HG02588 (cell line): ENCODE measurements around the gene IL16.

Source experiments
- ATAC-seq: cut with Tn5 transposase; IDR thresholded peaks from one replicate; pipeline ENCODE4 v1.9.1; 2021; ENCODE audit warnings: mild to moderate bottlenecking, moderate library complexity; ENCODE audit not compliant: unreplicated experiment

The IL16 gene

DNA sequence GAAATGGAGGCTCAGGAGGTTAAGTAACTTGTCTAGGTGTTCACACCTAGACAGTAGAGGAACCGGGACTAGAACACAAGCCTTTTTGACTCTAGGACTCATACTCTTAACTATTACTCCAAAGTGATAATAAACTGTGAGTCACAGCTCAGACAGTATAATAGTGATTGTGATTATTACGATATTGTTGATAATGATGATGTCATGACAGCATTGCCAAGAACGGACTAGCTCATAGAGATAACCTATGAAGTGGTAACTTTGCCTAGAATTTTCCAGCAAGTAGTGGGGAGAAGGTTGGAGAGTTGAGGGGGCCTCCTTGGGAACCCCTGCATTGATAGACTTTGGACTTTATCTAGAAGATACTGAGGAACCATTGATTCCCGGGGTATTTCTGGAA lies 93.2 kb downstream of the IL16 start:
- ATAC-seq = no peak

DNA sequence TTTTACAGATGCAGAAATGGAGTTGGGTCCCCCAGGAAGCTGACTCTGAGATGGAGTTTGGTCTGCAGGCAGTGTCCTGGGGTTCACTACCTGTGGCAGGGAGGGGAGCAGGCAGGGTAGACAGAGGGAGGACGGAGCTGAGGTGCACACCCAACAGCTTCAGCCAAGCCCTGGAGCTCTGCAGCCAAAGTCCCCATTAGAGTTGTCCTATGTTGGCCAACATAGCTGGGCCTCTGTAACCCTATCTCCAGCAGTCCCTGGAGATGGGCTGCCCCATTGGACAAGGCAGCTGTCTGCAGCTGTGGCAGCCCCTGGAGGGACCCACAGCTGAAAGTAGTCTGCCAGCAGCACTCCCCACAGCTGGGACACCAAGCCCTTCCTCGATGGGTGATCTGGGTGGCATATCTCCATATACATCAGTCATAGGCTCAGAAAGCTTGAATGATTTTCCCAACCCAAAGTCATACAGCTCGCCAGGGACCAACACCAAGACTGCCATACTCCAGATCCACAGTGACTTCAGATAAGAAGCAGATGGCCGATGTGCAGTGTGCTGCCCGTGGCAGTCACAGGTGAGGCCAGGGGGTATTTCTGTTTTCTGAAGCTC lies 95.3 kb downstream of the IL16 start:
- ATAC-seq = no peak

DNA sequence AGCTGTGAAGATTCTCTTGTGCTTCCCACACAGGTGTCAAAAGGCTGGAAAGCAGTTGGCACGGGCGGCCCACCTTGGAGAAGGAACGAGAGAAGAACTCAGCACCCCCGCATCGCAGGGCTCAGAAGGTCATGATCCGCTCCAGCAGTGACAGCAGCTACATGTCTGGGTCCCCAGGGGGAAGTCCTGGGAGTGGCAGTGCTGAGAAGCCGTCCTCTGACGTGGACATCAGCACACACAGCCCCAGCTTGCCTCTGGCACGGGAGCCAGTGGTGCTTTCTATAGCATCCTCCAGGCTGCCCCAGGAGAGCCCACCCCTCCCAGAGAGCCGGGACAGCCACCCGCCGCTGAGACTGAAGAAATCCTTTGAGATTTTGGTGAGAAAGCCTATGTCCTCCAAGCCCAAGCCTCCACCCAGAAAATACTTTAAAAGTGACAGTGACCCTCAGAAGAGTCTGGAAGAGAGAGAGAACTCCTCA lies 95.9 kb downstream of the IL16 start:
- ATAC-seq = peak; percentile 29

DNA sequence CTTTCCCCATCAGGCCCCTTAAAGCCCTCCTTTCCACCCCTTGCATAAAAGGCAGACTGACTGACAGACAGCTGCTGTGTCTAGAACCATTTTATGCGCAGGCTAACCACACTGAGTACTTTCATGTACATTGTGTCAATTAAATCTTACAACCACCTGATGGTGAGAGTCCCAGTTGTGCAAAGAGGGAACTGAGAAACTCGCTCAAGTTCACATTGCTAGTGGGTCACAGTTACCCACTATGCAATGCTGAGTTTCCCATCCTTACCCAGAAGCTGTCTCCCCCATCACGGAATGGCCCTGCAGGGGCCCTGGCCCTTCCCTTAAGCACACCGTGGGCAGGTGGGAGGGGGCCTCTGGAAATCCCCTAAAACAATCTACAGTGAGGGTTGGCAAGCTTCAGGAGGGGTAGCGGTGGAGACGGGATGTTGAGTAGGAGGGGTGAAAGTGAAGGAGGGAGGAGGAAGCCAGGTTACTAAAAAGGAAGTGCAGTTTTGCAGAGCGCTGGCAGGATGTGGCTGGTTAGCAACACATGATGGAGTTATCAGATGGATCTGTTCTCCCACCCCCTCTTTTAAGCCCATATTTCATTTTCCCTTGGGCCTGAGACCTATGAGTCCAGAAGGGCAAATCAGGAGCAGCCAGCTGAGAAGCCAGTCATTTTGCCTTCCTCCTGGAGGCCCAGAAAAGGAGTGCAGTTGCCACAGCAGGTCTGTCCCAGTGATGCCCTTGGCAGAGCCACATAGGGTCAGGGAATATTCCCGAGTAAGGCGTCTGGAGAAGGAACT lies 97.2 kb downstream of the IL16 start:
- ATAC-seq = peak; percentile 61

DNA sequence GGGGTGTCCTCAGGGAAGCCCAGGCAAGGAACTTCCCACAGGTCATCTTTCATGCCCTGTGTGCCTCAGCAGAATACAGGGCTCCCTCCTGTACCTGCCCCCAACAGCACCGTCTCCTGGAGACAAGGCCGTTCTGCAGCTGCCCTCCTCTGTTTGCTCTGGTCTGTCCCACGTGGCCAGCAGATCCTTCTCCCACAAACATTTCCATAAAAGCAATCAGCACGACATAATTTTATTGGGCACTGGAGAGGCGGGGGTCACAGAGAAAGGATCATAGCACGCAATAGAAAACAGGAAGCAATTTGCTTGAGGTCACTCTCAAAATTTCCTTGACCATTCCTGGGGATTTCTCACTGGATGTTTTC lies 97.8 kb downstream of the IL16 start:
- no peak for ATAC-seq

DNA sequence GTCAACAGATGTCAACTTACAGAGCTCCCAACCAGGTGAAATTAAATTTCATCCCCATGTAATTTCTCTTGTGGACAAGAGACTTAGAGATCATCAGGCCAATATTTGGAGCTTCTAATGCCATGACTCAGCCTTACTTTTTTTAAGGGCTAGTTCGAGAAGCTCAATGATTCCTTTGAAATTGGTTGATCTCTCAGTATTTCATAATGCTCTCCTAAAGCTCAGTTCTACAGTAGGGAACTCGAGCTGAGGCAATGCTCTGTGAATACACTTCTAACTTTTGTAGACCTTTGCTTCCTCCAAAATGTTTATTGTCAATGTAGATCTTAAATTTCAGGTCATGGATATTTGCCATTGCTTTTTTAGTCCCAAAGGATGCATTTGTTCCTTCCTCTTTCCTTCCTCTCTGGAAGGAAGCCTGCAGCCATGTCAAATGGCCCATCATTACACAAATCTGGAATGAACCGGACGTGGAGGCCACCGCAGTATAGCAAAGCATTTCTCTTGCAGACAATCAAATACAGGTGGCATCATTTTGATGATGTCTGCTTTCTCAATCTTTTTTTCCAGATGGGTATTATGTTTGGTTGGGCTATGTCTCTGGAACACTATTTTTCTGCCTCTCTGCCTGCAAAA lies 98.9 kb downstream of the IL16 start:
- ATAC-seq = no peak

DNA sequence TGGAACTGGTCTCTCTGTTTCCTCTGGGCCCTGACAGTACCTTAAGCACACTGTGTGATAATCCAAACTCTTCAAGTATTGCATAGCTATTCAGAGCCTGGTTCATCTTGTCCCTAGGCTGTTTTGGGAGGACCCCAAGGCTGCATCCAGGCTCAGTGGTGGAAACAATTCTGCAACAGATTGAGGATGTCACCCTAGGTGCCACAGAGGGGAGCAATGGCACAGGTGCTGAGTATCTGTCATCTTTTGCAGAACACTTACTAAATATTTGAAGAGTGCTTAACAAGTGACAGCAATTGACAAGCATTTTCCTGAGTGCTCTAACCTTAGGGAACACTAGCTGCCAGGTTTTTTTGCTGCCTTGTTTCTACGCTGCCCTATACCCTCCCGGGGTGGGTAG lies 99.5 kb downstream of the IL16 start:
- no peak for ATAC-seq

DNA sequence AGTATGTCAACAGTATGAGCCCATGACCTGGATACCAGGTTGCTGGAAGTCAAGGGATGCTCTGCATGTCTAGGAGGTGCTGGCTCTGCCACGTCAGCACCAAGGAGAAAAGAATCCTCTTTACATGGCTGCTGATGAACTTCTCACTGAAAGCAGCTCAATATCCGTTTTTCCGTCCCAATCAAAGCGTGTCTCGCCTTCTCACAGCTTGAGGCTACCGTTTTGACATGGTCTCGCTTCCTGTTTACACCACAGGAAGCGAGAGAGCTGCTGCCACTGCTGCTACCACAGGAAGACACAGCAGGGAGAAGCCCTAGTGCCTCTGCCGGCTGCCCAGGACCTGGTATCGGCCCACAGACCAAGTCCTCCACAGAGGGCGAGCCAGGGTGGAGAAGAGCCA lies 100.0 kb downstream of the IL16 start:
- peak; percentile 46 for ATAC-seq

DNA sequence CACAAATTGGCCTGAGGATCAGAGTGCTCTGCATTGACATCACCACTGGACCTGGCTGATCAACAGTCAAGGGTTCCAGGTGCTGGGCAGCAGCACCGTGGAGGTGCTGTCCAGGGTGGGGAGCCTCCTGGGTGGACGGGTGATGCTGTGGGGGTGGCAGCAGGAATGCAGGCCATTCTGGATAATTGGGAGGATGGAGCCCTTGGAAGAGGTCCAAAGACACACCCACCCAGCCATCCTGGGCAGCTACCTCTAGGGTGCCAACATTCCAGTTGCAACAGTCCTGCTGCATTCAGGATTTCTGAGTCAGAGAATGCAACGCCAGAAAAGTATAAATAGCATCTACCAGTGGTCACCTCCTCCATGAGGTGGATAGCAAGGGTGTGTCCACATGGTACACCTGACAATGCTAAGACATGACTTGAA lies 100.5 kb downstream of the IL16 start:
- ATAC-seq = no peak

DNA sequence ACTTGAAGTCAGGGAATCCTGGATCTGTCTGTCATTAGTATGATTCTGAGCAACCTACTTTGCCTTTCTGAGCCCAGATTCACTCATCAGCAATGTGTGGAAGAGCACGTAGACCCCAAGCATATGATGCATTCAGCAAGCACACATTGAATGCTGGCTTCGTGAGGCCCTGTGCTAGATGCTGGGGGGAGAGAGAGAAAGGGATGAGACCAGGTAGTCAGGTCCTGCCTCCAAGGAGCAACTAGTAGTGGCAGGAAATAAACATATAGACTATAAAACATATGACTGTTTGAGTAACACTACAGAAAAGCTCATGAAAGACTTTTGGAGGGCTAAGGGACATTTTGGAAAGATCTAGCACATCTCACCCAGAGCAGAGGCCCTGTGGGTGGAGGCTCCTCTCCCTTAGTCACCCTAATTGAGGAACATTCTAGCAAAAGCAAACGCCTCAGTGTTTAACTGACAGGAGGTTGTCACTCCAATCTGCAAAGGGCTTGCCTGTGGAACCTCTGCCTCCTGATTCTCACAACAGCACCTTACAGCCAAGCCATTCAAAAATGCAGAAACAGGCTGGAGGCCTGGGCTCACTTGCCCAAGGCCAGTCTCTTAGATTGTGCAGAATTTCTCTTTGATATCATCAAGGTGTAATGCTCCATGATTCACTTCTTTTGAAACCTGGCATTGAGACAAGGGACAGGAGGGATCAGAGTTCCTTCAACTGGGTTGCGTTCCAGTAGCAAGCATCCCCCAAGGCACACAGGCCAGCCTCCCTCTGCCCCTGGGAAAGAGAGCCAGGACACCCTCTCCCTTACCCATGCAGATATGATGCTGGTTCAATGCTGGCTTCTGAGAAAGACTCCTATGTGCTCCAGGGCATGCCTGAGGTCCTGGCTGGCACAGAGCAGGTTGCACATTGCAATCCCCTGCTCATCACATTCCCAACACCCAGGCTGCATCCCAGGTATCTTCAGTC lies 101.2 kb downstream of the IL16 start:
- no peak for ATAC-seq

DNA sequence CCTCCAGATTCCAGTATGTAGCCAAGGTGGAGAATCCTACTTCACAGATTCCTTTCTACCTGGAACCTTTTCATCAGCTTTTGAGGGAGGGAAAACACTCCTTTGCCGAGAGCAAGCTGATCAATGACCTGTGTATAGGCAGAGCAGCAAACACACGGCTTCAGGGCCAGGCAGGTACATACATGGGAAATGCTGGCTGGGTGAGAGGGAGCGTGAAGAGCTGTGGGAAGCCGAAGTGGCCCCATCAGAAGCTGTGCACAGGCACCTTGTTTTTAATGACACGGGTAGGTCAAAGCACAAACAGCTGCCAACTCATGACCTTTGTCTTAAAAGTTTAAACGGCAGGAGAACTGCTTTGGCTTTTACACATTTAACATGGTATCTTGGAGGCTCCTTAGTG lies 101.9 kb downstream of the IL16 start:
- no peak for ATAC-seq

DNA sequence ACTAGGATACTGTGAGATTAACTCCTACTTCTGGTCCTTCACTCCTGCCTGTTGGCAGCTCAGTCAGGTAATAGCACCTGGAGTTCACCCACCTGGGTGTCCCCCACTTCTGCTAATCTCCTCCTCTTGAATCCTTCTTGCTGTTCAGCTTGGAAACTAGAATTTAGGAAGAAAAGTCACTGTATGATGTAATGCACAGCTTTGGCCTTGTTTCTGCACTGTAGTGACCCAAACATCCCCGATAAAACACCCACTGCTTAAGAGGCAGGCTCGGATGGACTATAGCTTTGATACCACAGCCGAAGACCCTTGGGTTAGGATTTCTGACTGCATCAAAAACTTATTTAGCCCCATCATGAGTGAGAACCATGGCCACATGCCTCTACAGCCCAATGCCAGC lies 102.5 kb downstream of the IL16 start:
- ATAC-seq = no peak

DNA sequence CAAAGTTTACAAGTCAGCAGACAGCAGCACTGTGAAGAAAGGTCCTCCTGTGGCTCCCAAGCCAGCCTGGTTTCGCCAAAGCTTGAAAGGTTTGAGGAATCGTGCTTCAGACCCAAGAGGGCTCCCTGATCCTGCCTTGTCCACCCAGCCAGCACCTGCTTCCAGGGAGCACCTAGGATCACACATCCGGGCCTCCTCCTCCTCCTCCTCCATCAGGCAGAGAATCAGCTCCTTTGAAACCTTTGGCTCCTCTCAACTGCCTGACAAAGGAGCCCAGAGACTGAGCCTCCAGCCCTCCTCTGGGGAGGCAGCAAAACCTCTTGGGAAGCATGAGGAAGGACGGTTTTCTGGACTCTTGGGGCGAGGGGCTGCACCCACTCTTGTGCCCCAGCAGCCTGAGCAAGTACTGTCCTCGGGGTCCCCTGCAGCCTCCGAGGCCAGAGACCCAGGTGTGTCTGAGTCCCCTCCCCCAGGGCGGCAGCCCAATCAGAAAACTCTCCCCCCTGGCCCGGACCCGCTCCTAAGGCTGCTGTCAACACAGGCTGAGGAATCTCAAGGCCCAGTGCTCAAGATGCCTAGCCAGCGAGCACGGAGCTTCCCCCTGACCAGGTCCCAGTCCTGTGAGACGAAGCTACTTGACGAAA lies 103.1 kb downstream of the IL16 start:
- no peak for ATAC-seq

DNA sequence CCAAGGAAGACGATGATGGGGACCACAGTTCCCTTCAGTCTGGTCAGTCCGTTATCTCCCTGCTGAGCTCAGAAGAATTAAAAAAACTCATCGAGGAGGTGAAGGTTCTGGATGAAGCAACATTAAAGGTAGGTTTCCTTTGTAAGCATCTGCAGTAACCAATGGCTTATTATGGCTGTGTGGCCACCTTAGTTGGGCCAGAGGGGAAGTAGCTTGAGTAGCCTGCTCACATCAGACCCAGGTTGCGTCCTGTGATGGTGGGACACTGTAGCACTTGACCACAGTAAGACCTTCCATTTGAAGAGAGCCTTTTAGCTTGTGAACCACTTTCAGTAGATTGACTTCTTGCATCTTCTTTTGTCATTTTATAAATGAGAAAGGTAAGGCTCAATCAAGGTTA lies 104.7 kb downstream of the IL16 start:
- ATAC-seq = no peak

DNA sequence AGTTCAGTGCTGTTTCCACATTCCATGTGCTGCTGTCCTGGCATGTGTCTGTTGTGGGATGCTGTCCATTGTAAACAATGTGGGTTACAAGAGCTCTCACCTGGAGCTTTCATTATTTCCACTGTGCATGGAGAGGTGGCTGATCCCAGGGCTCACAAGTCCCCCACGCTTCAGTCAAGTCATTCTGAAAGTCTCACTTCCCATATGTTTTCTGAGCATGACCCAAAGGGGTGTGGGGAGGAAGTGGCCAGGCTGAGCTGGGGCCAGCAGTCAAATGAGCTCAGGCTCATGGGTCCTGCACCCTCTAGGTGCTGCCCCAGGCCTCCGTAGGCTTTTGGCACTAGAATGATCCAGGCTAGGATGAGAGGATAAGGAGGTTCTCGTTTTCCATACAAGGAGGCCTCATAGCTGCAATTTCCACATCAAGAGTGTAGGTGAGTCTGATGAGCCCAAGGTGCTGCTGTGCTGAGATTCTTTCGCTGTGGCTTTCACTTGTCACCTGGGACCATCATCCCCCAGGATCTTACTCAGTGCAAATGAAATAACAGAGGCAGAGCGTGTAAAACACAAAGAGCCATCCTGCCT lies 105.2 kb downstream of the IL16 start:
- peak; percentile 80 for ATAC-seq

DNA sequence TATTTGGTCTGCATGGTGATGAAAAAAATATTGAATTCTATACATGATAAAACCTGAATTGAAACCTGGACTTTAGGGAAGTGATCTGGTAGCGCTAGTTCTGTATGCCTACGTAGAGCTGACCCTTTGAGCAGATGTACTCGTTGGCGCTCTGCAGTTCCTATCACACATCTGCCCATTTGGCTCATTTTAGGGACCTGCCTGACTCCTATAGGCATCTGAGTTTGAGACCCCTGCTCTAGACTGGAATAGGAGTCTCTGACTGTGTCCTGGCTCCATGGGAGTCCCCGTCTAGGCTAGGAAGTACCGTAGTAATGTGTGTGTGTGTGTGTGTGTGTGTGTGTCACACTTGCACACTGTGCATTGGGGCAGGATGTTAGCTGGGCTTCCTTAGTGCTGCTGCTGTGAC lies 106.0 kb downstream of the IL16 start:
- ATAC-seq = no peak

DNA sequence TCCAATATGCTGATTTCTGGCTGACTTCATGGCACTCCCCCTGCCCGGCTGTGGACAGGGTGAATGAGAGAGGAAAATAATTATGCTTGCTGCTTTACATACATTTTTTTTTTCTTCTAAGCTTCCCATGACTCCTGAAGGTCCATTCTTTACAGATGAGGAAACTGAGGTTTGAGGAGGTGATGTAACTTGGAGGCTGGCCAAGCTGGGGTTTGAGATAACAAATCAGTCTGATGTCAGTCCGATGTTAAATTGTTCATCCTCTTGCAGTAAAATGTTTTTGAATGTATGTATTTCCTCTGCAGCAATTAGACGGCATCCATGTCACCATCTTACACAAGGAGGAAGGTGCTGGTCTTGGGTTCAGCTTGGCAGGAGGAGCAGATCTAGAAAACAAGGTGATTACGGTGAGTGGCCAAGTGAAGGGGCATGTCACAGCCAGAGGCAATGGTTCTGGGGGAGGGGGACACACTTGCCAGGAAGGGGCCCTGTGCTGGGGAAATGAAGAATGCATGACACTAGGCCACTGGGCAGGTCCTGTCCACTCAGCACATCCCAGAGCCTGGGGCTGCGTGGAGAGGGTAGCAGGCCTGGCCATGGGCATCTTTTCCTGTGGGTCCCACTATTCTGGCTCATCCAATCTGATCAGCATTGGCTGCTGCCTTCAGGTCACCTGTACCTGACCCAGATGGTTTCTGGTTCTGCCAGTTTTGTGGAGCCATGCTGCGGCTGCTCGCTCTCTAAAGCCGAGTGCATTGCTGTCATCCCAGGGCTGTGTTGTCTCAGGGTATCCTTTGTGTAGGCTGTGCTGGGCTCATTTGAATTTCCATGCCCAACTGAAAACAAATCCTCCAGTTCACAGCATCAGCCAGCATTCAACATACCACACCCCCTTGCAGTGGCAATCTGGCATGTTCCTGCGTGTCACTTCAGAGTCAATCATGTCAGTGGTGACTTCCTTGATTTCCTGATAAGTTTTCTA lies 106.9 kb downstream of the IL16 start:
- ATAC-seq = no peak

DNA sequence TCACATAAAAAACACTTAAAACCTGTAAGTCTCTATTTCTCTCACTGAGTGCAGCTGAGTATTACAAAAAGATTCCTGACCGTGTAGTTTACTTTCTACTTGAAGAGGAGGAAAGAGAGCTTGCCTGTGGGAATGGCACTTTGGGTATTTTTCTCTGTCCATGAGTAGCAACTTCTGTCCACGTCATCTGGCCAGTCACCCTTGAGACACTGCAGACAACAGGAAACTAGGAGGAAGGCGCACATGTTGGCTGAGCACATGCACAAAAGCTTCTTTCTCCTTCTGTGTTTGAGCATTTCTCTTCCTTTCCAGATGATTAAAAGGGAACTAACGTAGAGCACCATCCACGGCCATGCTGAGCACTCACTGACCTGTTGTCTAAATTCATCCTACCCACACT lies 107.5 kb downstream of the IL16 start:
- ATAC-seq = no peak

DNA sequence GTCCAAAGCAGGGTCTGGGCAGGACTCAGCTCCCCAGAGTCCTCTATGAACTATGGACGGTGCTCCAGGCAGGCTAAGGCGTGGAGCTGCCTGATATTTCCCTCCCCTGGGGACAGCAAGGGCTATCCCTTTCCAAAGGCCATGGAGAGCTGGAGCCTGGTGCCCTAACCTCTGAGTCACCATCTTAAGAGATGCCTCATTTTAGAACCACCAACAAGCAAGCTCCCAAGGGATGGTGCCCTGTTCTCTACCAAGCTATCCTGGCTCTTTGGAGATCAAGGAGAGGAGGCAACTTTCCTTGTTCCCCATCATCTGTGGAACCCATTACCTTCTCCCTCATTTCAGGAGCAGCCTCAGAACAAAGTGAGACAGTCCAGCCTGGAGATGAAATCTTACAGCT lies 111.6 kb downstream of the IL16 start:
- no peak for ATAC-seq
